Right lobe of liver (tissue), 6 donors: Measurements from ENCODE around the gene ERFL. TPM values are rescaled to one million over a fixed set of nuclear protein-coding genes. Genes with fewer than 3 reads are reported as not detected.

Source experiments
- ATAC-seq, 4 donors: fragments of 200-7000 bp; cut with Tn5 transposase; one replicate each; pipeline ENCODE4 v1.9.1; 2020; ENCODE audit warnings: mild to moderate bottlenecking in 4 of 4, moderate library complexity in 4 of 4
- DNase-seq, 3 donors: peaks; one replicate each; pipeline ENCODE4 v3.0.0-alpha.2; 2020
- H3K27ac ChIP-seq, 3 donors: fragments of 200-600 bp; one replicate each; pipeline ENCODE4 v1.8.0; 2022
- H3K27me3 ChIP-seq, 2 donors: fragments of 200-600 bp; one replicate each; pipeline ENCODE4 v1.8.0; 2022
- H3K36me3 ChIP-seq, 4 donors: fragments of 200-600 bp; sonication (generic) in 1 of 4; one replicate each; pipeline versions ENCODE4 v1.5.1 to v1.8.0; 2017 to 2022; ENCODE audit warnings: control low read depth in 1 of 4
- H3K4me1 ChIP-seq, 4 donors: fragments of 200-600 bp; sonication (generic) in 1 of 4; one replicate each; pipeline versions ENCODE4 v1.5.1 to v1.8.0; 2017 to 2022; ENCODE audit warnings: control low read depth in 1 of 4
- H3K4me3 ChIP-seq, 3 donors: fragments of 200-600 bp; one replicate each; pipeline ENCODE4 v1.8.0; 2022
- H3K9me3 ChIP-seq, 4 donors: fragments of 200-600 bp; sonication (generic) in 1 of 4; one replicate each; pipeline versions ENCODE4 v1.5.1 to v1.8.0; 2017 to 2022; ENCODE audit warnings: control low read depth in 1 of 4
- CTCF ChIP-seq, 4 donors: fragments of 200-600 bp in 3 of 4; fragments of 450-650 bp in 1 of 4; IDR thresholded peaks; one replicate each; pipeline versions ENCODE4 v1.5.1 to v1.8.0; 2016 to 2022; ENCODE audit warnings: antibody characterized with exemption in 4 of 4, mild to moderate bottlenecking in 2 of 4
- POLR2A ChIP-seq: fragments of 450-650 bp; IDR thresholded peaks from one replicate; pipeline ENCODE4 v1.6.1; 2017; ENCODE audit warnings: antibody characterized with exemption, mild to moderate bottlenecking
- WGBS: methylation state at CpG from one replicate; pipeline ENCODE4 v1.1.6; 2018; ENCODE audit warnings: low coverage, low lambda C conversion rate; ENCODE audit not compliant: insufficient coverage; ENCODE audit errors: missing lambda C conversion rate; 5-methylcytosine and 5-hydroxymethylcytosine counted together
- intact Hi-C, 2 donors: fragments of 100-400 bp; cut with DNase I; formaldehyde crosslinking; loops; one replicate each; pipeline versions ENCODE4 v1.11.2 to v1.14.1; 2022
- total RNA-seq, 6 experiments: library from RNA; depleted of rRNA in 2 of 6; stranded (reverse); fragments of >200 nt in 2 of 6; fragmentation: NEBNext Ultra II Directional in 3 of 6; extraction: Animal tissue kit (Norgen Biotek cat#: 25700) in 3 of 6; gene quantifications; one replicate each; pipeline versions ENCODE4 v1.1.0 to v1.2.4, GENCODE V29; 2016 to 2023
- donor health status: DM: no; HTN: yes; CAD: no.
- donor health status: DM: no; HTN: no; CAD: no.
- donor health status: DM: no; HTN: no; CAD: no.
- donor health status: DM: no; HTN: yes; CAD: no.
- donor health status: DM: no; HTN: yes; CAD: no.

Gene ERFL
- total RNA-seq, 6 experiments from 2014 or later = not detected

GRCh38 chr19:41893899-41894298 lies 34.4 kb downstream of the ERFL start:
- no peak for DNase-seq
- TF ChIP-seq CTCF (IDR thresholded peaks at IDR 0.05) (no peak), POLR2A (no peak)
- Histone ChIP-seq H3K27me3 (no peaks in the 10 kb centered on the region), H3K4me1 (no peaks in the 10 kb centered on the region), H3K4me3 (no peak overlapping the region), H3K27ac (no peak overlapping the region), H3K36me3 (peaks cover 0 to 33% (median 19%) of the 10 kb centered on the region in 4 donors), H3K9me3 (no peaks in the 10 kb centered on the region)
- WGBS = no CpG with 5 or more reads among the region's 6 CpGs
- peak in 1 of 4 donors; percentile 16 for ATAC-seq
- intact Hi-C loops = no loop called here

GRCh38 chr19:41892173-41892902 lies 35.9 kb downstream of the ERFL start:
- H3K36me3 ChIP-seq = peaks cover 0 to 23% (median 15%) of the 10 kb centered on the region in 4 donors
- intact Hi-C loops = no loop called here
- no peak for ATAC-seq

GRCh38 chr19:41890936-41891335 lies 37.3 kb downstream of the ERFL start:
- no peak for TF ChIP-seq POLR2A
- no peak for TF ChIP-seq CTCF (IDR thresholded peaks at IDR 0.05)
- H3K4me1 ChIP-seq = peaks cover 0 to 4% (median 0%) of the 10 kb centered on the region in 4 donors
- H3K9me3 ChIP-seq = no peaks in the 10 kb centered on the region
- no peaks in the 10 kb centered on the region for H3K27me3 ChIP-seq
- ATAC-seq (no peak), DNase-seq (no peak)
- H3K27ac ChIP-seq = no peak overlapping the region
- no CpG with 5 or more reads among the region's 4 CpGs for WGBS
- H3K4me3 ChIP-seq = no peak overlapping the region
- intact Hi-C loops = no loop called here
- peaks cover 0 to 19% (median 13%) of the 10 kb centered on the region in 4 donors for H3K36me3 ChIP-seq

More at GRCh38 chr19:41892173-41892902, 35.9 kb downstream of the ERFL start:
- Histone ChIP-seq H3K4me1 (no peaks in the 10 kb centered on the region), H3K9me3 (no peaks in the 10 kb centered on the region), H3K27me3 (no peaks in the 10 kb centered on the region), H3K4me3 (no peak overlapping the region), H3K27ac (no peak overlapping the region)
- TF ChIP-seq CTCF (IDR thresholded peaks at IDR 0.05) (no peak), POLR2A (no peak)
- 89% methylated on average over 4 of the region's 34 CpGs for WGBS
- no peak for DNase-seq

- no peaks in the 10 kb centered on the region for H3K27me3 ChIP-seq
- no peak for TF ChIP-seq CTCF (IDR thresholded peaks at IDR 0.05)
- TF ChIP-seq POLR2A = no peak
- no peak overlapping the region for H3K27ac ChIP-seq
- intact Hi-C loops = no loop called here
- H3K4me1 ChIP-seq = peaks cover 0 to 5% (median 2%) of the 10 kb centered on the region in 4 donors
- H3K4me3 ChIP-seq = no peak overlapping the region
- DNase-seq (no peak), ATAC-seq (no peak)
- H3K9me3 ChIP-seq = no peaks in the 10 kb centered on the region
- 95% methylated on average over 2 of the region's 8 CpGs for WGBS
- H3K36me3 ChIP-seq = peaks cover 0 to 10% (median 6%) of the 10 kb centered on the region in 4 donors
Measured at GRCh38 chr19:41889896-41890295, 38.4 kb downstream of the ERFL start.
